HG03342 (cell line): ENCODE data around the gene RAB20.
A peak's percentile ranks its signal among the peaks of the same experiment; 100 is the strongest.

Source experiments
- ATAC-seq: cut with Tn5 transposase; IDR thresholded peaks from one replicate; pipeline ENCODE4 v1.9.1; 2021; ENCODE audit warnings: mild to moderate bottlenecking, moderate library complexity; ENCODE audit not compliant: unreplicated experiment

RAB20 gene

DNA sequence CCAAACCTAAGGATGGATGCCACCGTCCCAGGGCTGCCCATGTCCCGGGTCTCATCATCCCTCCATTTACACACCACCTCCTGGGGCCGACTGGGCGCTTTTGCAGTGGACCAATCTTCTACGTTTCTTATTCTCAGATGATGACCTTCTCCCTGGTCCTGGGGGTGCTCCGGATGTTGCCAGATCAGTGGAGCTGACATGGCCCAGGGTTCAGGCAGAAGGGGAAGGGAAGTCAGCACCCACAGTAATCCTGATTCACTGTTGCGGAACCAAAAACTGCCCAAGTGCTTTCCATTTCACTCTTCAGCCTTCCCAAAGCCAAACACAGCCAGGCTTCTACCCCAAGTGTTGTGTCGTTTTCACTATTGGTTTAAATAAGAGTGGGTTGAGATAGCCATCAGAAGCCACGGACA is 29.8 kb downstream of the RAB20 start:
- no peak for ATAC-seq

DNA sequence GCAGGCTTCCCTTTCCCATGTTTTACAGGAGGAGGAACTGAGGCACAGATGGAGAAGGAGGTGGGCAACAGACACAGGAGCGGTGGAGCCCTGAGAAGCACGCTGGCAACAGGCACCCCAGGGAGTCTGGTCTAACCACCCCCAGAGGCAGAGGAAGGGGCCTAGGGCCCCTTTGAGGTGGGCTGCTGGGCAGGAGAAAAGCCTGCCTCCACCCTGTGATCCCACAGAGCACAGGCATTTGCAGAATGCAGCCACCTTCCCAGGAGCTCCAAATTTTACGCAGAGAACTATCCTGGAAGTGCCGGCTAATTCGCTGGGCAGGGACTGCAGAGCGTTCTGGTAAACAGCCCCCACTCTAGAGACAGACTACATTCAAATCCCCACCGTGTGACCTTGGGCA is 30.4 kb downstream of the RAB20 start:
- no peak for ATAC-seq

DNA sequence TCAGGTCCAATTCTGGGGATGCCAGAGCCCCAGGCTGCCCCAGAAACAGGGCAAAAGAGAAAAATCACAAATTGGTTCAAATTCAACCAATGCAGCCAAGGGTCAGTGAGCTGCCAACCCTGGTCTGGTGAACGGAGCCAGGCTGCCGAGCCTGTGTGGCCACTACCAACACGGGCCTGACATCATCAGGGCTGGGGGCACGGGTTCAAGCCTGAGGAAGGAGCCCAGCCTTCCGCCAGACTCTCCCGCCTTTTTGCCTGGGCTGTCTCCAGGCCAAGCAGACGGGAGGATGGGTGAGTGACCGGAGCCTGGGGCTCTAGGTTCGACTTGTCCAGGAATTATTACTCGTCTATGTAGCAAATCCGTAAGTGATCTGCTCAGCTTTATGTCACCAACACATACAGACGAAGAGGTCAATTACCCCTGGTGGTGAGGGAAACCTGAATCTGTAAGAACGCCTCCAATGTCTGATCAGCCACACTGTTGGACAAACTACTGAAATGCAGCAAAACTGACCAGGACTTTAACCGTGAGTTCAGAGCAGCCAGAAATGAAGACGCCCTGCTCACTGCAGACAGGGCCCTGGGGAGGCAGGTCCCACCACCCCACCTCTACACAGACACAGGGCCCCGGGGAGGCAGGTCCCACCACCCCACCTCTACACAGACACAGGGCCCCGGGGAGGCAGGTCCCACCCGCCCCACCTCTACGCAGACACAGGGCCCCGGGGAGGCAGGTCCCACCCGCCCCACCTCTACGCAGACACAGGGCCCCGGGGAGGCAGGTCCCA is 31.8 kb downstream of the RAB20 start:
- no peak for ATAC-seq

DNA sequence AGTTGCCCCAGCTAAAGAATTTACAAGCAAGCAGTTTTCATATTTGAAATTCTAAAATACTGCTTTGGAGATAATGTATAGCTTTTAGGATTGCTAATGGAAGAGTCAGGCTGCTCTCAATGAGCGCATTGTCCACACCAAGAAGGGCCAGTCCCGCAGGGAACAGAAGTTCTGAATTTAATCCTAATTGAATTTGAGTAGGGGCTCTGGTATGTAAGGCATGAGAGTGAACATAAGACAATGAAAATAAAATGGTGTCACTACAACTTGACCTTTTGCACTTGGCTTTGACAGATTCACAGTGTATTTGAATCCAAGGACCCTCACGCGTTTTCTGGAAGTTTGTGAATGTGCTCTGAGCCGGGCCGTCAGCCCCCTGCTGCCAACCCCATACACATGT is 32.6 kb downstream of the RAB20 start:
- no peak for ATAC-seq

DNA sequence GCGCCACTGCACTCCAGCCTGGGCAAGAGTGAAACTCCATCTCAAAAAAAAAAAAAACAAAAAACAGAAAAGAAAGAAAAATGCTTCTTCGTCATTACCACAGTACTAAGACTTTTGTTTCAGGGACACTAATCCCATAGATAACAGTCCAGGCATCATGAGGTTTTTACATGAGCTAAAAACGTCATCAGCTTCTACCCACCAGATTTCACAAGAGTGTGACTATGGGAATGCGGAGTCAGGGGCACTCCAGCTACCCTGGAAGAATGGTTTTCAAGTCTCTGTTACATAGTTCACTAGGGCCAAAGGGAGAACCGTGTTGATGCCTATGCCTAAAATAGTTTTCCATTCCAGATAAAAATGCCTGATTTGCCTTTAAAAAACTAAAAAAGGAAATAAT is 33.2 kb downstream of the RAB20 start:
- ATAC-seq, result no peak

DNA sequence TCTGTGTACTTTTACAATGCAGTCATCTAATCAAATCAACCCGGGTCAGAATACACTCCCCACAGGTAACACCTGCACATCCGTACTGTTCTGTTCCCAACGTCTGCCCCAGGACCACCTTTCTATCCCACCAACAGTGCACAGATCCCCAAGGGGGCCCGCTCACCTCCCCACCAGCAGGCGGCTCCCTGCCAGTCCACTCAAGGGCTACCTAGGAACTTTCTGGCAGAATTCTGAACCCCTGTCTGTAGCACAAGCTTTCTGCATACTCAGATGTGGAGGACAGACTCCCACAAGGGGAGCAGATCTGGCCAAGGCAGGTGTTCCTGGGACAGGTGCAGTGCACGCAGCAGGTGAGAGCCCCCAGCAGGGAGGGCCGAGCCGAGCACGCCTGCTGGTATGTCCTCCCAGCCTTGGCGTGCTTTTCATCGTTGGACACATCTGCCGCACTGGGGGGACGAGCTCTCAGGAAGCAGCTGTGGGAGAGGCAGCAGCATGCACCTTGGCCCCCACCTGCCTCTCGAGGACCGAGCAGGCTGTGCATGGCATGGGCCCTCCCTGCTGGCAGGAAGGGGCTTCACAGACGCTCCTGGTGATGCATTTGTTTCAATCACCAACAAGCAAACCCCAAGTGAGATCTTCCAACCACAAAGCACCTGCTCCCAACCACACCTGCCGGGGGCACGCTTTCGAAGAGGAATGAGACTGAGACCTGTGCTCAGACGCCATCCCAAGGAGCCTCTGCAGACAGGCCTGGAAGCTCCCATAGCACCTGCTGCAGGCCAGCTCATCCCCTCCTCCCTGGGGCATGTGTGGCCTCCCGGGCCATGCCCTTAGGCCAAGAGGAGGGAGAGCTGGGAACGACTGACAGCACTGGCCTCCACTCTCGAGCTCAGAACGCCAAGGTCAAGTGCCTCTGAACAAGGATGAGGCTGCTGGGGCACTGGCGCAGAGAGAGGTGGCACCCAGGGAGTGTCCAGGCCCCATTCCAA is 35.9 kb downstream of the RAB20 start:
- peak; percentile 75 for ATAC-seq

DNA sequence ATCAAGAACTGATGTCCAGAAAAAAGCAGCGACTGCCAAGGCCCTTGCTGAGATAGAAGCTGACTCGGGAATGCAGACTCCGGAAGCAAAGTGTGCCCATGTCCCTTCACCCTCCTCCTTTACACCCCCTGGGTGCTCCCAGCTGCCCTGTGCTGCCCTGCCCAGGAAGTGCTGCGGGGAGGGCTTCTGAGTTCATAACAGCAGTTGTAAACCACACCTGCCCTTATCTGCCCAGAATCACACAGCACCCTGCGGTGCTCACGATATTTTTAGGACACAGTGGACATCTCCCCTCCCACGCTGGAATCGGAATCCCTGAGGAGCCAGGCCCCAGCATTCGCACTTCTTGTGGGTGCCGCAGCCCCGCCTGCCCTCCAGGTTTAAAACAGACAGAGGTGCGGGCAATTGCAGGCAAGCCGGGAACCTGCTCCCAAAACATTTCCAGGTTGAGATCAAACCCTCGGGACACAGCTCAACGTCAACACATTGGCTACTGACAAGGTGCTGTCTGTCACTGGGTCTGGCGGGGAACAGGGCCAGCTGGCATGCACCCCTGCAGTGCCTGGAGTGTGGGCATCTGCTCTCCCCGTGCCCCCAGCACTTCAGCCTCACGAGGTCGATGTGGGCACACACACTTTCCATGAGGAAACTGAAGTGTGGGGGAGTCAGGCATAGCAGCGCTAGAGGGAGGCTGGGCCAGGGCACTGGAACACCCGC is 36.8 kb downstream of the RAB20 start:
- ATAC-seq, result no peak

DNA sequence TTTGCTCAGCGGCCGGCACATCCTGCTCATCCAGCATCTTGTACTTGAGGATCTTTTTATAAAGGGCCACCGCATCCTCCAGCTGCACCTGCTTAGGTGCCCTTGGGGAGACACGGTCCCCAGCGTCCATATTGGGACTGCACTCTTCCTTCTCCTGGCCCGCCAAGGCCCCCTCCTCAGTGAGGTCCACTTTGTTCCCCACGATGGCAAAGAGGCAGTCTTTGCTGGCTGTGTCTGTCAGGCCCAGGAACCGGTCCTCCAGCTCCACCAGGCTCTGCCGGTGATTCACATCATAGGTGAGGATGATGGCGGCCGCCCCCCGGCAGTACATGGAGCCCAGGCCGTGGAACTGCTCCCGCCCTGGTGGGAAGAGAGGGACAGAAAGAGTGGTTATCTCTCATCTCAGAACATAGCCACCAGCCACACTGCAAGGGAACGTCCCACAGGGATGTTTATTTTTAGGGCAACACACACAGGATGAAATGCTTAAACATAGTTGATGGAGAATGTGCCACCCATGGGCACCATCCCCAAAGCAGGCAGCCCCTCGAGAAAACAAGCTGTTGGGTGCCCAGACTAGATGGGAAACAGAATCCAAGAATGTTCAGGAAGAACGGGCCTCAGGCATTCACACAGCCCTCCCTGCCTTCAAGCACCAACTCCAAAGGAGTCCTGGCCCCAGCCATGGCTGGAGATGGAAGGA is 37.5 kb downstream of the RAB20 start:
- ATAC-seq, result no peak

DNA sequence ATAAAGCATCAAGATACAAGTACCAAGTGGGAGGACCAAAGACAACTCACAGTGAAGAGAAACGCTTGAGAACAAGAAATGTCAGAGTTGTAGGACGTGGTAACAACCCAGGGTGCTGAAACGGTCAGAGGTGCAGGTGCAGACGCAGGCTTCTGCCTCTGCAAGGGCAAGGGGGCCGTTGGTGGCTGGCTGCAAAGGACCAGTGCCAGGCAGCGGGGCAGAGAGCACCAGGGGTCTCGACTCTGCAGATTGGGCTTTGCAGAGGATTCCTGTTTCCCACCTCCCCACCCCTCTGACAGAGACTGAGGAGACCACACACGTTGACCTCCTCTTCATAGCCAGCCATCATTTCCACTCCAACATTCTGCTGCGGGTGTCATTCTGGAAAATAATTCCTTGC is 38.3 kb downstream of the RAB20 start:
- no peak for ATAC-seq

DNA sequence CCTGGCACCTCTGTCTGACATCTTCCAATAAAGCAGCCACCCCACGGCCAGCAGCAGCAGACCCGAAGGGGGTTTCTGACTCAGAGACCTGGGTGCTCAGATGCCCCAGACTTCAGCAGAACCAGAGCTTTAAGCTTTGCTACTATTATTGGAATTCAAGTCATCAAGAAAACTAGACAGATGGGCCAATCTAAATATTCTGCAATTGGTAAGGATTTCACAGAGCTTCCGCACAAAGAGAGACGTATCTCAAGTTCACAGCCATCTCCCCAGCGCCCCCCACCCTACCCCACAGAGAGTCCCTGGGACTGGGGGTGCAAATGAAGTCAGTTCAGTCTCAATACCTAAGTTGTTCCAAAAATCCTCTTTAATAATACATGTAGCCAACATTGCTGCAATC is 38.8 kb downstream of the RAB20 start:
- no peak for ATAC-seq

DNA sequence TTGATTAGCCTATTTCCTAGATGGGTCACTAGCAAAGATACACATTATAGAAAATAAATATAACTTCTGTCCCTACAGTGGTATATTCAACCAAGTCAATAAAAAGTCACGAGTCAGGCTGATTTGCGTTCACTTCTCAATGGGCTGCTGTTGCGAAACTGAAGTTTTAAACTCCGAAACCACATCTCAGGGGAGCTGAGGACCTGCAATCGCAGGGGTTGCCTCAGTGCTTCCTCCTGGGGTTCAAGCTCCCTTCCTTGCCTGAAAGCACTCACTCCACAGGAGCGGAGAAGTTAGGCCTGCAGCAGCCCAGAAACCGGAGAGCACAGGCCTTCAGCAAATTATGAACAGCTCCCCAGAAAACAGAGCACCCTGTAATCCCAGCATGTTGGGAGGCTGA is 39.6 kb downstream of the RAB20 start:
- ATAC-seq, result no peak

DNA sequence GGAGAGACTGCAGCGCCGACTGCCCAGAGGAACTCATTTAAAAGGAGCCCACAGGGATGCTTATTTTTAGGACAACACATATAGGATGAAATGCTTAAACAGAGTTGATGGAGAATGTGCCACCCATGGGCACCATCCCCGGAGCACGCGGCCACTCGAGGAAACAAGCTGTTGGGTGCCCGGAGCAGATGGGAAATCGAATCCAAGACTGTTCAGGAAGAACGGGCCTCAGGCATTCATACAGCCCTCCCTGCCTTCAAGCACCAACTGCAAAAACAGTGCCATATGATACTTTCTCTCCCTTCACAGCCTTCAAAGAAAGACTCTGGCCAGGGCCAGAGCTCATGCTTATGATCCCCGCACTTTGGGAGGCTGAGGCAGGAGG is 40.2 kb downstream of the RAB20 start:
- no peak for ATAC-seq

DNA sequence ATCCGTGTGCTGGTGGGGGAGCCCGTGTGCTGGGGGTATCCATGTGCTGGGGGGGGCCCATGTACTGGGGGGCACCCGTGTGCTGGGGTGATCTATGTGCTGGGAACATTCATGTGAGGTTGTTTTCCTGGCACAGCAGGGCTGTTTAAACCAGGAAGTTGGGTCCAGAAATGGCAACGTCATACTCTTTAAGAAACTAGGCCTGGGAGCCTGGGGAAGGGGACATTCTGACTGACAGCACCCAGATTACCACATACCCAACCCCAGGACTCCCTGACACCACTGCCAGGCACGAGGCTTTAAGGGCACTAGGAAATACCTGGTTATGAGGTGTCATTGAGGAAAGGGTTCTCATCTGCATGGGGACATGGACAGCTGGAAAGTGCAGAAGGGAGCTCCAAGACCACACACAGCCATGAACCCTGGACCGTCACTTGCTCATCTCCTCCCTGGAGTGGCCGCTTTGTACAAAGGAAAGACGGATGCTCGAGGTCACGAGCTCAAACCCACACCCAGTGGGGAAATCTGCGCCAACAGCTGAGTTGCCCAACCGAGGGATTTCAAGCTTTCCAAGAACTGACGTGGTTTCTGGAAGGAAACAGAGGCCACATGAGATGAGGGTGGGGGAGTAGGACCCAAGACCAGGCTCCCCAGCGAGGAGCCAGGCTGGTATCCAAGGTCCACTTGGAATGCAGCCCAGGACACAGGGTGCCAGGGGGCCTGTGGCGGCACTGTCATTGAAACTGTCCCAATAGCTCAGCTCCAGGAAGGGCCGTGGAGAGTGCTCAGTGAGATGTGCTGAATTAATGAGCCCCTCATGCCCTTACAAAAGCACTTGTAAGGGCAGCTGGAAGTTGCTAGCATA is 40.9 kb downstream of the RAB20 start:
- ATAC-seq, result no peak

DNA sequence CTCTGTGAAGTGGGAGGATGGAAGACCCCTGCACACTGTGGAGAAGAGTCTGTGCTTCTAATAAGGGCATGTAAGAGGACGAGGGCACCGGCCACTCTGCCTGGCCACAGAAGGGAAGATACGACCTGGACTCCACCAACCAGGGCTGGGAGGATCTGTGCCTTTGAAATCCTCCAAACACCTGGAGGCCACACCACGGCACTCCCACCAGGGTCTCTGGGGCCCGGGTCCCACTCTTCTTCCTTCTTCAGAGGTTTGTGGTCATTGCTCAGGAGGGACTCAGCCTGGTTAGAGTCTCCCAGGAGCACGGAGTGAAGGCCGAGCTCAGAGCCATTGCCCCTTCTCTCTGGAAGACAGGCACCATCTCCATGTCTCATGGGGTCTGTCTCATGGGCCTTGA is 42.0 kb downstream of the RAB20 start:
- no peak for ATAC-seq

DNA sequence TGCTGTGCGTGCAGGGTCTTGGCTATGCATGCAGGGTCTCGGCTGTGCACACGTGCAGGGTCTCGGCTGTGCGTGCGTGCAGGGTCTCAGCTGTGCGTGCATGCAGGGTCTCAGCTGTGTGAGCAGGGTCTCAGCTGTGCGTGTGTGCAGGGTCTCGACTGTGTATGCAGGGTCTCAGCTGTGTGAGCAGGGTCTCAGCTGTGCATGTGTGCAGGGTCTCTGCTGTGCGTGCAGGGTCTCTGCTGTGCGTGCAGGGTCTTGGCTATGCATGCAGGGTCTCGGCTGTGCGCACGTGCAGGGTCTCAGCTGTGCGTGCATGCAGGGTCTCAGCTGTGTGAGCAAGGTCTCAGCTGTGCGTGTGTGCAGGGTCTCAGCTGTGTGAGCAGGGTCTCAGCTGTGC is 42.5 kb downstream of the RAB20 start:
- ATAC-seq, result no peak

DNA sequence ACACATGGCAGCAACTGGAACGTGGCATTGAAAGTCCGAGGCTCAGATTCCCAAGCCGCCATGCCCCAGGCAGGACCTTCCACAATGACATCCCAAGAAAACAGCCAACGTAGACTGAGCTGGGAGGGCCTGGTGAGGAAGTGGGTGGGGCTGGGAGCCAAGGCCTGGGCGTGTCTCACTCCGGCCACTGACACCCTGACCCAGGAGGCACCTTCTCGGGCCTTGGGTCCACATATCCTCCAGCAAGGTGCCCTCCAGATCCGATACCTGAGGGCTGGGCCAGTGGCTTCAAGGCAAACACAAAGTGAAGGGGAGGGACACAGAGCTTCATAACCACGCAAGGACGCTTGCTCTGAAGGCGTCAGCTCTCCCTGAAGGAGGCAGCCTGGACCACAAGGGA is 43.0 kb downstream of the RAB20 start:
- no peak for ATAC-seq

DNA sequence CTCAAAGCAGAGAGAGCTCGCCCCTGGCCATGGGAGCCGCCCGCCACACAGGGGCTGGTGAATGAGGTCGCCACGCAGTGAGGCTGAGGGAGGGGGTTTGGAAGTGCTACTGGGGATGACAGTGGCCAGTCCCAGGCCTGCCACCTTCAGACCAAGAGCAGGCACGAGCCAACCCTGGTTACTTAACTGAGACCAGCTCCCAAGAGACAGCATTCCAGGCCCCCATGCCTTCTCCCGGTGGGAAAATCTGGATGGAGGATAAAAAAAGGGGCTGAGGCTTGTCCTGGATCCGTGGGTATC is 43.3 kb downstream of the RAB20 start:
- no peak for ATAC-seq

DNA sequence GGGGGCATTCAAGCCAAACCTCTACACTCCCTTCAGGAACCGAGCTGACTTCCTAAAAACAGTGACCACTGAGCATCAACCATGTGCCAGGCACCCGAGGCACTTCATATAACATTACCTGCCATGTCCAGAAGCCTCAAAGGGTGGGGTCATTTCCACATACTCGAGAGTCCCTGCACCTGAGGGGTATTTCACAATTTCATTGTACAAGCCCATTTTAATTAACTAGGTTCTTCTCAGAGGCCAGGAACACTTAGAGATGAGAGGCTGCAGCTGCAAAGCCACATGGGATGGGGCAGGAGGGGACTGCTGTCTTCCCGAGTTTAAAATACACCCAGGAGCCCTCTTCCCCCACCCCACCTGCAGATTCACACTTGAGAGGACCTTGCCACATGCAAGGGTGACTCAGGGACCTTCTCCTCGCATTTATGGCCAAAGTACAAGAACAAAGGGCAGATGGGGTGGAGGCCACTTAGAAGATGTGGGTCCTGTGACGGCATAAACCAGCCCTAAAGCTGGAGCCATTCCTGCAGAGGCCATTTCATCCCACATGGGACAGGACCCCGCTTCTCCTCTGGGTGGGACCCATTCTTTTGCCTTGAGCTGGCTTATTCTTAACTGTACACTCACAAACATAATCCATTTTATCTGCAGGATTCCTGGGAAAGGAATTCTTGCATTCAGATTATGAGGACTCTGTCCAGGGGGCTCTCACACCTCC is 43.9 kb downstream of the RAB20 start:
- no peak for ATAC-seq

DNA sequence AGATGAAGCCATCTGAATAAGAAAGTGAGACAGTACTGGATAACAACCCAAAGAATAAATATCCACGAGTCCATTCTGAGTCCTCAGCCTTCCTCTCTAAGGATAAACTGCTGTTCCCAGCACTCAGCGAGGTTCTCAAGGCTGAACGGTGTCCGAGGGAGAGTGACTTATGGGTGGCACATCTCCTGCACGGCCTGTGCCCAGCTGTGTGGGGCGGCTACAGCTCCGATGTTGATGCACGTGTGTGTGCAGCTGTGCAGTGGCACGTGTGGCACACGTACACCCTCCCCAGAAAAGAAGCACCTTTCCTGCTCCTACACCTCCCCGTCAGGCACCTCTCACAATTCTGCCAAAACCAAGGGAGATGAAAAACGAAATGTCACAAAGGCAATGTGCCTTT is 45.0 kb downstream of the RAB20 start:
- ATAC-seq, result no peak
